Colonic mucosa (tissue), 4 donors: Measurements from ENCODE around the gene SEC22A. TPM values are rescaled to one million over a fixed set of nuclear protein-coding genes. Genes with fewer than 3 reads are reported as not detected.

Experiments used
- DNase-seq: peaks from one replicate; pipeline ENCODE4 v3.0.0-alpha.2; 2020
- H3K27ac ChIP-seq: fragments of 200-600 bp; one replicate; pipeline ENCODE4 v1.8.0; 2021
- H3K27me3 ChIP-seq: fragments of 200-600 bp; one replicate; pipeline ENCODE4 v1.8.0; 2021
- H3K36me3 ChIP-seq: fragments of 200-600 bp; one replicate; pipeline ENCODE4 v1.8.0; 2021
- H3K4me1 ChIP-seq: fragments of 200-600 bp; one replicate; pipeline ENCODE4 v1.8.0; 2021; ENCODE audit warnings: mild to moderate bottlenecking
- H3K4me3 ChIP-seq: fragments of 200-600 bp; one replicate; pipeline ENCODE4 v1.8.0; 2021
- H3K9ac ChIP-seq, 2 donors: one replicate each; pipeline ENCODE4 v1.7.0; 2013; ENCODE audit warnings: control low read depth in 2 of 2, low read depth in 2 of 2, low read length in 2 of 2
- H3K9me3 ChIP-seq: fragments of 200-600 bp; one replicate; pipeline ENCODE4 v1.8.0; 2021
- intact Hi-C: fragments of 100-400 bp; cut with DNase I; formaldehyde crosslinking; loops from one replicate; pipeline ENCODE4 v1.14.1; 2022
- total RNA-seq, 2 donors: library from RNA; stranded (reverse); fragmentation: NEBNext Ultra II Directional in 1 of 2; extraction: Animal tissue kit (Norgen Biotek cat#: 25700) in 1 of 2; gene quantifications; one replicate each; pipeline ENCODE4 v1.2.1, GENCODE V29; 2021
- TF ChIP-seq, protein P1 (sequence below): fragments of 200-600 bp; IDR thresholded peaks from one replicate; pipeline ENCODE4 v1.8.0; 2022; ENCODE audit warnings: antibody characterized with exemption, mild to moderate bottlenecking
- donor health status: healthy.
- donor health status: DM: no; HTN: no; CAD: no.
- donor health status: DM: no; HTN: no; CAD: no.

SEC22A gene
- total RNA-seq, 2 donors from 2014 or later: 15.6 to 18.7 TPM

GRCh38 chr3:123155471-123156011, 46.2 kb upstream of the SEC22A start:
- H3K9ac ChIP-seq: no peak overlapping the region
- no peaks in the 10 kb centered on the region for H3K27me3 ChIP-seq
- H3K4me3 ChIP-seq: no peak overlapping the region
- H3K27ac ChIP-seq: no peak overlapping the region
- no peaks in the 10 kb centered on the region for H3K4me1 ChIP-seq
- intact Hi-C loops: no loop called here
- TF ChIP-seq, protein P1, sequence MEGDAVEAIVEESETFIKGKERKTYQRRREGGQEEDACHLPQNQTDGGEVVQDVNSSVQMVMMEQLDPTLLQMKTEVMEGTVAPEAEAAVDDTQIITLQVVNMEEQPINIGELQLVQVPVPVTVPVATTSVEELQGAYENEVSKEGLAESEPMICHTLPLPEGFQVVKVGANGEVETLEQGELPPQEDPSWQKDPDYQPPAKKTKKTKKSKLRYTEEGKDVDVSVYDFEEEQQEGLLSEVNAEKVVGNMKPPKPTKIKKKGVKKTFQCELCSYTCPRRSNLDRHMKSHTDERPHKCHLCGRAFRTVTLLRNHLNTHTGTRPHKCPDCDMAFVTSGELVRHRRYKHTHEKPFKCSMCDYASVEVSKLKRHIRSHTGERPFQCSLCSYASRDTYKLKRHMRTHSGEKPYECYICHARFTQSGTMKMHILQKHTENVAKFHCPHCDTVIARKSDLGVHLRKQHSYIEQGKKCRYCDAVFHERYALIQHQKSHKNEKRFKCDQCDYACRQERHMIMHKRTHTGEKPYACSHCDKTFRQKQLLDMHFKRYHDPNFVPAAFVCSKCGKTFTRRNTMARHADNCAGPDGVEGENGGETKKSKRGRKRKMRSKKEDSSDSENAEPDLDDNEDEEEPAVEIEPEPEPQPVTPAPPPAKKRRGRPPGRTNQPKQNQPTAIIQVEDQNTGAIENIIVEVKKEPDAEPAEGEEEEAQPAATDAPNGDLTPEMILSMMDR: no peak
- H3K9me3 ChIP-seq: no peaks in the 10 kb centered on the region
- peak; percentile 65 for DNase-seq
- H3K36me3 ChIP-seq: no peaks in the 10 kb centered on the region

- H3K4me3 ChIP-seq: no peak overlapping the region
- no peak overlapping the region for H3K27ac ChIP-seq
- H3K36me3 ChIP-seq: no peaks in the 10 kb centered on the region
- no peaks in the 10 kb centered on the region for H3K27me3 ChIP-seq
- H3K9ac ChIP-seq: no peak overlapping the region
- DNase-seq: peak; percentile 15
- TF ChIP-seq, protein P1: no peak
- no peaks in the 10 kb centered on the region for H3K4me1 ChIP-seq
- H3K9me3 ChIP-seq: no peaks in the 10 kb centered on the region
- intact Hi-C loops: no loop called here
Observed at GRCh38 chr3:123156276-123156995, 45.3 kb upstream of the SEC22A start.

DNA sequence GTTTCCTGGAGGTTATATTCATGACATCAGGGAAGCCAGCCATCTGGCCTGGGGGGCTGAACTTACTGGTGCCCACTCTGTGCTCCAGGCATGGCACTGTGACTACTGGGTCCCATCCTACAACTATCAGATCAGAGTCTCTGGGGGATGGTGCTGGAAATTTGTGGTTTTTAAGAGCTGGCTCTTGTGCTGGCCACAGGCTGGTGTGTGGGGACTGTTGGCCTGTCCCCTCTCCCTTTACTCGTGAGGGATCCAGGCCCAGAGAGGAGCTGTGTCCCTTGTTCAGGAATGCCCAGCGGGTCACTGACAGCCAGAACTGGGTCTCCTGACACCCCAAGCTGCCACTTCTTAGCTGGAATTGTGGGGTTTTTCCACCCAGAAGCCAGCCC, 44.5 kb upstream of the SEC22A start:
- TF ChIP-seq, protein P1: no peak
- H3K4me3 ChIP-seq: no peak overlapping the region
- peak; percentile 13 for DNase-seq
- H3K9me3 ChIP-seq: no peaks in the 10 kb centered on the region
- H3K27ac ChIP-seq: no peak overlapping the region
- no peak overlapping the region for H3K9ac ChIP-seq
- no peaks in the 10 kb centered on the region for H3K27me3 ChIP-seq
- H3K36me3 ChIP-seq: no peaks in the 10 kb centered on the region
- H3K4me1 ChIP-seq: no peaks in the 10 kb centered on the region
- intact Hi-C loops: no loop called here

DNA sequence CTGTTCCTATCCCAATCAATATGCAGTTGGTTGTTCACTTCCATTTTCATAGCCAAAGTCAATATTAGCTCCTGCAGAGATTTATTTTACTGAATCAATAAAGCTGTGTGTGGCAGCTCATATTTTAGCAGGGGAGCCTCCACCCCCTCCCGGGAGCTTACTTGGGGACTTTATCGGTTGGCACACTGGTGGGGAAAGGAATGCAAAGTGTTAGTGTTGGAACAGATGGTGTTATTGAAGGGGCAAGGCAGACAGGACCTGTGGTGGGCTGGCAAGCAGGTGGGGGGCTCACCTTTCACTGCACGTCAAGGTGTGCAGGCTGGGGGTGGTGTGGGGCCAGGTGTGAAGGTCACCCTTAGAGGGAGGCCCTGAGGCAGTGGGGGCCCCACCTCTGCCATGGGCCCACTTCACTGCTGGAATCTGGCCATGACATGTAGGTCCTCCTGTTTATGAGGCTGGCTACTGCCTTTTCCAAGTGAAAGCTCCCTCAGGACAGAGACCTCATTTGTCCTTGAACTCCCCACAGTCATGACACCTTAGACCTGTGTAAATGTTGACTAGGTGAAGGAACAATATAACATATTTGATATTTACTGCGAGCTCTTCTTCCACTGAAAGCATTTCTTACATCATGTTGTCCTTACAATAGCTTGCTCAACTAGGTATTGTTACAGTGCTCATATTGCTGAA, 44.0 kb upstream of the SEC22A start:
- DNase-seq: peak; percentile 17
- H3K27ac ChIP-seq: no peak overlapping the region
- no peaks in the 10 kb centered on the region for H3K36me3 ChIP-seq
- TF ChIP-seq, protein P1: no peak
- no peaks in the 10 kb centered on the region for H3K4me1 ChIP-seq
- H3K9me3 ChIP-seq: no peaks in the 10 kb centered on the region
- intact Hi-C loops: no loop called here
- no peak overlapping the region for H3K9ac ChIP-seq
- H3K27me3 ChIP-seq: no peaks in the 10 kb centered on the region
- H3K4me3 ChIP-seq: no peak overlapping the region

DNA sequence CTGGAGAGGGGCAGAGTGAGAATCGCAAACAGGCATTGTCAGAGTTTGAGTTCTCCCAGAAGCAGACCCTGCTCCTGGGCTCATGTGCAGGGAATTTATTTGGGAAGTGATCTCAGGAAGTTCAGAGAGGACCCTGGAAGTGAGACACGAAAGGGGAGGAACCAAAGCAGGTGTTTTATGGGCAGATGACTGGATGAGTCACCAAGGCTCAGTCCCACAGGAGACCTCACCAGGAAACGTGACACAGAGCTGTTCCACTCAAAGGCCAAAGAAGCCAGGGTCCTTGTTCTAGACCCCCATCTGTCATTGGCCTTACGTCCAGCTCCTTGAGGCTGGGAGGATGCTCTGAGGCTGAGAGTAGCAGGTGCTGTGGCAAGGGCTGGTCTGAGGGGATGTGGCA, 43.4 kb upstream of the SEC22A start:
- H3K4me3 ChIP-seq: no peak overlapping the region
- intact Hi-C loops: no loop called here
- H3K4me1 ChIP-seq: no peaks in the 10 kb centered on the region
- no peak overlapping the region for H3K9ac ChIP-seq
- H3K36me3 ChIP-seq: no peaks in the 10 kb centered on the region
- no peaks in the 10 kb centered on the region for H3K9me3 ChIP-seq
- H3K27me3 ChIP-seq: no peaks in the 10 kb centered on the region
- H3K27ac ChIP-seq: no peak overlapping the region
- TF ChIP-seq, protein P1: no peak
- DNase-seq: peak; percentile 35
